B cell (primary cell): ENCODE measurements around the gene BAHCC1. TPM values are rescaled to one million over a fixed set of nuclear protein-coding genes. Genes with fewer than 3 reads are reported as not detected.

Source experiments
- ATAC-seq: fragments of 200-7000 bp; cut with Tn5 transposase; one replicate; pipeline ENCODE4 v1.10.0; 2021; ENCODE audit warnings: low read depth, mild to moderate bottlenecking, moderate number of reproducible peaks, moderate library complexity
- CTCF ChIA-PET: fragments of 350-600 bp; sonication (Branson Sonifier 250); formaldehyde crosslinking; loops from one replicate; lab custom pipeline; 2021; ENCODE audit warnings: antibody characterized with exemption, inconsistent platforms; lab: Charles Lee
- POLR2A ChIA-PET: fragments of 350-600 bp; sonication (Branson Sonifier 250); formaldehyde crosslinking; loops from one replicate; lab custom pipeline; 2021; ENCODE audit warnings: antibody characterized with exemption; lab: Charles Lee
- DNase-seq: peaks from one replicate; pipeline ENCODE4 v3.0.0; 2013
- H2AFZ ChIP-seq: 2 replicates; pipeline ENCODE4 v1.6.1; 2012; ENCODE audit warnings: mild to moderate bottlenecking, low read depth, low read length; ENCODE audit not compliant: insufficient read depth, poor library complexity, severe bottlenecking
- H3K27ac ChIP-seq, 2 donors: 1 replicate in 1 of 2; 2 replicates in 1 of 2; pipeline ENCODE4 v1.5.1; 2012 to 2013; ENCODE audit warnings: low read length in 2 of 2, mild to moderate bottlenecking in 2 of 2, moderate library complexity in 1 of 2
- H3K27me3 ChIP-seq, 4 experiments: fragments of 200-600 bp in 1 of 4; sonication (generic) in 1 of 4; replicated peaks in 1 of 4; 1 replicate in 2 of 4; 2 replicates in 2 of 4; pipeline versions ENCODE4 v1.6.1 to v1.7.0; 2013 to 2016; ENCODE audit warnings: low read length in 3 of 4, mild to moderate bottlenecking in 2 of 4, mixed read lengths in 1 of 4, moderate library complexity in 1 of 4; ENCODE audit not compliant: insufficient read depth in 4 of 4, control insufficient read depth in 3 of 4; ENCODE audit errors: control extremely low read depth in 1 of 4
- H3K36me3 ChIP-seq, 2 experiments: replicated peaks in 1 of 2; 1 replicate in 1 of 2; 2 replicates in 1 of 2; pipeline versions ENCODE4 v1.6.1 to v1.7.1; 2013; ENCODE audit warnings: low read length in 1 of 2; ENCODE audit not compliant: insufficient read depth in 2 of 2, control insufficient read depth in 1 of 2; ENCODE audit errors: control extremely low read depth in 1 of 2, extremely low read depth in 1 of 2
- H3K4me1 ChIP-seq, 2 donors: fragments of 200-600 bp in 1 of 2; sonication (generic) in 1 of 2; 1 replicate in 1 of 2; 2 replicates in 1 of 2; pipeline versions ENCODE4 v1.5.1 to v1.6.1; 2013 to 2017; ENCODE audit warnings: low read length in 2 of 2; ENCODE audit not compliant: control insufficient read depth in 2 of 2, insufficient read depth in 2 of 2
- H3K4me2 ChIP-seq: replicated peaks from 2 replicates; pipeline ENCODE3; 2012; ENCODE audit warnings: mild to moderate bottlenecking, low read depth, low read length; ENCODE audit not compliant: poor library complexity, severe bottlenecking
- H3K4me3 ChIP-seq, 5 experiments: fragments of 200-600 bp in 1 of 5; sonication (generic) in 1 of 5; 1 replicate in 3 of 5; 2 replicates in 2 of 5; pipeline versions ENCODE4 v1.5.1 to v1.7.0; 2011 to 2016; ENCODE audit warnings: low read length in 4 of 5, mild to moderate bottlenecking in 4 of 5, low read depth in 2 of 5, control low read depth in 1 of 5, moderate library complexity in 1 of 5; ENCODE audit not compliant: insufficient read depth in 1 of 5; ENCODE audit errors: control extremely low read depth in 1 of 5, extremely low read depth in 1 of 5
- H3K79me2 ChIP-seq: fragments of 200-600 bp; sonication (generic); one replicate; pipeline ENCODE4 v1.6.0; 2016; ENCODE audit warnings: low read length; ENCODE audit not compliant: control insufficient read depth, insufficient read depth
- H3K9ac ChIP-seq: fragments of 200-600 bp; sonication (generic); 2 replicates; pipeline ENCODE4 v1.6.1; 2017; ENCODE audit warnings: mild to moderate bottlenecking, low read length, moderate library complexity
- H3K9me3 ChIP-seq, 3 donors: one replicate each; pipeline versions ENCODE4 v1.6.1 to v1.7.1; 2013; ENCODE audit warnings: low read length in 2 of 3; ENCODE audit not compliant: control insufficient read depth in 2 of 3, insufficient read depth in 1 of 3; ENCODE audit errors: control extremely low read depth in 1 of 3
- H4K20me1 ChIP-seq: 2 replicates; pipeline ENCODE4 v1.6.0; 2012; ENCODE audit warnings: mild to moderate bottlenecking, low read length; ENCODE audit not compliant: insufficient read depth, control insufficient read depth, poor library complexity, severe bottlenecking
- H3K27ac Mint-ChIP-seq: one replicate; pipeline ENCODE4 v1.8.0; 2021; ENCODE audit warnings: mixed read lengths
- H3K27me3 Mint-ChIP-seq: one replicate; pipeline ENCODE4 v1.8.0; 2021; ENCODE audit warnings: mixed read lengths
- H3K4me1 Mint-ChIP-seq: one replicate; pipeline ENCODE4 v1.8.0; 2021; ENCODE audit warnings: mixed read lengths
- H3K4me3 Mint-ChIP-seq: one replicate; pipeline ENCODE4 v1.8.0; 2021; ENCODE audit warnings: mixed read lengths
- H3K9me3 Mint-ChIP-seq: one replicate; pipeline ENCODE4 v1.8.0; 2022; ENCODE audit warnings: mixed read lengths; ENCODE audit not compliant: insufficient read depth
- CTCF ChIP-seq: fragments of 200-600 bp; IDR thresholded peaks from one replicate; pipeline ENCODE4 v1.8.0; 2022; ENCODE audit warnings: antibody characterized with exemption, mild to moderate bottlenecking
- EZH2 ChIP-seq: IDR thresholded peaks from 2 replicates; pipeline ENCODE4 v1.6.1; 2012; ENCODE audit warnings: borderline replicate concordance, low read depth, mild to moderate bottlenecking, moderate library complexity, low read length; ENCODE audit not compliant: insufficient read depth, poor library complexity, severe bottlenecking
- WGBS: methylation state at CpG from one replicate; pipeline ENCODE4 v1.1.5; 2013; ENCODE audit warnings: missing lambda C conversion rate; ENCODE audit not compliant: insufficient coverage; 5-methylcytosine and 5-hydroxymethylcytosine counted together
- intact Hi-C: fragments of 100-400 bp; cut with micrococcal nuclease; formaldehyde crosslinking; loops from one replicate; pipeline ENCODE4 v1.10.0; 2022
- polyA plus RNA-seq: library from polyadenylated mRNA; depleted of rRNA; stranded (reverse); fragments of >200 nt; gene quantifications from 2 replicates; pipeline ENCODE4 v1.2.3, GENCODE V29; 2012
- total RNA-seq, 2 donors: library from RNA; stranded (reverse); fragments of 120-200 nt in 1 of 2; gene quantifications; 1 replicate in 1 of 2; 2 replicates in 1 of 2; pipeline versions ENCODE4 v1.2.3 to v1.2.4, GENCODE V29; 2013 to 2022

The BAHCC1 gene
- total and polyA plus RNA-seq, 2 donors (not counting 1 experiment from before 2014, with no cell fraction given), result 0.12 to 0.48 TPM

- peak; percentile 52 for DNase-seq
- intact Hi-C loops, result loop anchor here (1.0 to 10.0 kb wide), 4 partner anchors 115 to 1713 kb away; partner anchors contain the start of genes BAHCC1, CBX8 and SLC38A10
- CTCF ChIA-PET, result interaction anchor here (1.1 to 3.4 kb wide), 11 partner anchors 9 to 257 kb away, joined by 4 to 17 read pairs (median 6); partner anchors contain the start of gene BAHCC1
Measured at GRCh38 chr17:81509972-81510784, 114.9 kb downstream of the BAHCC1 start.

More at GRCh38 chr17:81509972-81510784, 114.9 kb downstream of the BAHCC1 start:
- Mint-ChIP-seq H3K27ac (peak overlapping the region; percentile 94), H3K9me3 (no peaks in the 10 kb centered on the region), H3K4me1 (peaks cover 46% of the 10 kb centered on the region), H3K27me3 (no peaks in the 10 kb centered on the region), H3K4me3 (peak overlapping the region; percentile 97)
- WGBS, result 3% methylated on average over 16 of the region's 22 CpGs
- TF ChIP-seq EZH2 (no peak), CTCF (no peak)
- Histone ChIP-seq H3K4me3 (peak overlapping the region; percentile 73 to 96 (median 86)), H3K9ac (peak overlapping the region; percentile 93), H3K9me3 (no peaks in the 10 kb centered on the region), H3K36me3 (peaks cover 0 to 36% of the 10 kb centered on the region in 2 experiments), H3K27ac (peak overlapping the region in 1 of 2 donors; percentile 81), H3K79me2 (peaks cover 41% of the 10 kb centered on the region), H2AFZ (no peak overlapping the region), H3K4me2 (peak overlapping the region; percentile 99), H3K27me3 (no peaks in the 10 kb centered on the region), H4K20me1 (peaks cover 44% of the 10 kb centered on the region), H3K4me1 (peaks cover 28 to 45% of the 10 kb centered on the region in 2 donors)
- POLR2A ChIA-PET, result interaction anchor here (0.7 to 3.7 kb wide), 4 partner anchors 9 to 113 kb away, joined by 3 to 32 read pairs (median 6); no protein-coding TSS in a partner anchor
- ATAC-seq, result no peak
